Left renal cortex interstitium (tissue), 4 donors: ENCODE results near the gene DENND2A. TPM values are rescaled to one million over a fixed set of nuclear protein-coding genes. Genes with fewer than 3 reads are reported as not detected.
"Not testable (repeated sequence)": the region's sequence is repeated elsewhere in the genome, so short reads cannot be mapped to it uniquely, and the experiment has no call there.

Source experiments
- DNase-seq, 4 donors: peaks; one replicate each; pipeline ENCODE4 v3.0.0-alpha.2; 2013; ENCODE audit warnings: low read depth in 4 of 4, low spot score in 2 of 4, missing footprints in 1 of 4
- polyA plus RNA-seq, 4 donors: library from polyadenylated mRNA; unstranded; fragments of 120-200 nt; gene quantifications; one replicate each; pipeline ENCODE4 v1.2.1, GENCODE V29; 2013; ENCODE audit not compliant: insufficient read length in 4 of 4

The DENND2A gene
- polyA plus RNA-seq, 4 donors: 35.1 to 41.5 (median 38.8) TPM

GRCh38 chr7:140623980-140624379, 16.6 kb downstream of the DENND2A start:
- DNase-seq: no peak

GRCh38 chr7:140621401-140622021, 19.1 kb downstream of the DENND2A start:
- DNase-seq: no peak

GRCh38 chr7:140619915-140620510, 20.6 kb downstream of the DENND2A start:
- DNase-seq: not testable (repeated sequence)

GRCh38 chr7:140619176-140619575, 21.4 kb downstream of the DENND2A start:
- no peak for DNase-seq

GRCh38 chr7:140618306-140618705, 22.3 kb downstream of the DENND2A start:
- DNase-seq: no peak

GRCh38 chr7:140617081-140617480, 23.5 kb downstream of the DENND2A start:
- no peak for DNase-seq

- DNase-seq: no peak
These were observed 24.3 kb downstream of the DENND2A start for GRCh38 chr7:140616328-140616727.

GRCh38 chr7:140611641-140612040, 29.0 kb downstream of the DENND2A start:
- no peak for DNase-seq

- no peak for DNase-seq
These were observed 30.1 kb downstream of the DENND2A start for GRCh38 chr7:140610204-140611165.

- no peak for DNase-seq
These were observed 31.0 kb downstream of the DENND2A start for GRCh38 chr7:140609646-140610045.

- DNase-seq: no peak
These were observed 33.1 kb downstream of the DENND2A start for GRCh38 chr7:140607441-140607989.

- DNase-seq: no peak
These were observed 35.3 kb downstream of the DENND2A start for GRCh38 chr7:140605337-140605736.

GRCh38 chr7:140604760-140605159, 35.9 kb downstream of the DENND2A start:
- DNase-seq: no peak

- no peak for DNase-seq
These were observed 36.5 kb downstream of the DENND2A start for GRCh38 chr7:140604076-140604475.

GRCh38 chr7:140601566-140602174, 38.9 kb downstream of the DENND2A start:
- no peak for DNase-seq

- no peak for DNase-seq
These were observed 40.3 kb downstream of the DENND2A start for GRCh38 chr7:140600341-140600740.

GRCh38 chr7:140597428-140597949, 43.1 kb downstream of the DENND2A start:
- DNase-seq: no peak

- DNase-seq: no peak
These were observed 43.8 kb downstream of the DENND2A start for GRCh38 chr7:140596519-140597427.

GRCh38 chr7:140595468-140596092, 45.0 kb downstream of the DENND2A start:
- DNase-seq: no peak
